ENCODE measurements around the gene TRMT1L.

DNA sequence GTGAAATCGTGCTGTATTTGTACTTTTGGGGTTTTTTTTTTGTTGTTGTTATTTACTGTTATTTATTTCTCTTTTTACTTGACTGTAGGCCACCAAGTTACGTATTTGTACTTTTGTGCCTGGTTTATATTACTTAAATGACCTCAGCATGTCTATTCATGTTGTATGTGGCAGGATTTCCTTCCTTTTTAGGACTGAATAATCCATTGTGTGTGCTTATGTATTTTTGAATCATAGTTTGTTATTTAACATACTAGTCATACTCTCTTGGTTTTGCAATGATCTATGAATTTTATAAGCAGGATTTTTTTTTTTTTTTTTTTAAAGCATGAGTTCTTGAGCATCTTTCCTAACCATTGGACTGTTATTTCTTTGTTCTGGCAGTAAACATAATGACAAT lies 60.2 kb downstream of the TRMT1L start:
- TF ChIP-seq, protein P1, sequence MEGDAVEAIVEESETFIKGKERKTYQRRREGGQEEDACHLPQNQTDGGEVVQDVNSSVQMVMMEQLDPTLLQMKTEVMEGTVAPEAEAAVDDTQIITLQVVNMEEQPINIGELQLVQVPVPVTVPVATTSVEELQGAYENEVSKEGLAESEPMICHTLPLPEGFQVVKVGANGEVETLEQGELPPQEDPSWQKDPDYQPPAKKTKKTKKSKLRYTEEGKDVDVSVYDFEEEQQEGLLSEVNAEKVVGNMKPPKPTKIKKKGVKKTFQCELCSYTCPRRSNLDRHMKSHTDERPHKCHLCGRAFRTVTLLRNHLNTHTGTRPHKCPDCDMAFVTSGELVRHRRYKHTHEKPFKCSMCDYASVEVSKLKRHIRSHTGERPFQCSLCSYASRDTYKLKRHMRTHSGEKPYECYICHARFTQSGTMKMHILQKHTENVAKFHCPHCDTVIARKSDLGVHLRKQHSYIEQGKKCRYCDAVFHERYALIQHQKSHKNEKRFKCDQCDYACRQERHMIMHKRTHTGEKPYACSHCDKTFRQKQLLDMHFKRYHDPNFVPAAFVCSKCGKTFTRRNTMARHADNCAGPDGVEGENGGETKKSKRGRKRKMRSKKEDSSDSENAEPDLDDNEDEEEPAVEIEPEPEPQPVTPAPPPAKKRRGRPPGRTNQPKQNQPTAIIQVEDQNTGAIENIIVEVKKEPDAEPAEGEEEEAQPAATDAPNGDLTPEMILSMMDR (conservative IDR thresholded peaks at IDR 0.05; ENCODE audit: low read depth, low read length): no peak
- TF ChIP-seq EZH2phosphoT487 (IDR thresholded peaks at IDR 0.05; ENCODE audit: borderline replicate concordance, low read length): no peak
